Activated CD4-positive, alpha-beta T cell treated with anti-CD3 and anti-CD28 coated beads, Interleukin-2, amount 50 U/mL, for 1 hour (primary cell): ENCODE measurements around the gene SYPL1.

ENCODE experiments used
- DNase-seq: peaks from one replicate; pipeline ENCODE4 v3.0.0-alpha.2; 2020

SYPL1 gene

DNA sequence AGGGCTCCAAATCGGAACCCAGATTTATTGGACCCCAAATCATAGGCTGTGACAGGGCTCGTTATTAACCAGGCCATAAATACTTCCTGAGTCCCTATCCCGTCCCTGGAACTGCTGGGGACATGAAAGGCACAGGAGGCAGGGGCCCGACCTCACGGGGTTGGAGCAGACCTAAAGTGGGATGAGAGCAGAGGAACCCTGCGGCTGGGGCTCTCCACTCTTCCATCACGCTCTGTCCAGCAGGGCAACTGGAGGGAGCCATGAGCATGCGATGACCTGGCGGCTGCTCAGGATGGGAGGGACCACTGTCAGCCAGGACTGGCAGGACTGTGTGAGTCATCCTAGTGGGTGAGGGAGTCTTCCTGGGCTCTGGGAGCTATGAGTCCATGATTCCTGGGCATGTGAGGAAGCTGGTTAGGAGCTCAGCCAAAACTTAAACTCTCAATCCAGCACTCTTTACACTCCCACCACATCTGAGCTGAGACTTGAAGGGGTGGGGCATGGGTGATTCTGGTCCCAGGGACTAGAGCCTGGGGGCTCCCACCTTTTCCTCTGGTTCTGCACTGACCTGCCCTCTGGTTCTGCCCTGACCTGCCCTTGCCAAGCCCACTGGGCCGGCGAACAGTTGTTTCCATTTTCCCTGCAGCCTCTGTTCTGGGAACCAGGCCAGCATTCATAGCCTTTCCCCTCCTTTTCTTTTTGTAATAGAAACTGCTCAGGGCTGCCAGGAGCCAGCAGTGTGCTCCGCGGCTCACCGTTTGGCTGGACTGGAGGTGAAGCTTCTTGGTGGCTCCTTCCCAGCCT, 47.1 kb downstream of the SYPL1 start:
- no peak for DNase-seq

DNA sequence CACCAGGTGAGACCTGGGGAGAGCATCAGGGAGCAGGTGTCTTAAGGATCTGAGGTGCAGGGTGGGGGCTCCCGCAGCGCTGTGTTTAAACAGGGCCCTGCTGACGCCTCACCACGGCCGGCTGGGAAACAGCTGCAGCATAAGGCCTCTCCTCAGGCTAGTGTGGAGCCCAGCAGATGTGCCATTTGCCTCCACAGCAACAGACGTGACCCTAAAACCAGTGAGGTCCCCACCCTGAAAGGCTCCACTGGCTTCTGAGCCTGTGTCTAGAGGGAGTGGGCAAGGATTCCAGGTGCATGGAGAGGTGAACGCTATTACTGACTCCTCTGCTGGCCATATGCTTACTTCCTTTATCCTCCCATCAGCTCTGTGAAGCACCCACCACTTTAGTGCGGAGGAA, 47.8 kb downstream of the SYPL1 start:
- DNase-seq: no peak

DNA sequence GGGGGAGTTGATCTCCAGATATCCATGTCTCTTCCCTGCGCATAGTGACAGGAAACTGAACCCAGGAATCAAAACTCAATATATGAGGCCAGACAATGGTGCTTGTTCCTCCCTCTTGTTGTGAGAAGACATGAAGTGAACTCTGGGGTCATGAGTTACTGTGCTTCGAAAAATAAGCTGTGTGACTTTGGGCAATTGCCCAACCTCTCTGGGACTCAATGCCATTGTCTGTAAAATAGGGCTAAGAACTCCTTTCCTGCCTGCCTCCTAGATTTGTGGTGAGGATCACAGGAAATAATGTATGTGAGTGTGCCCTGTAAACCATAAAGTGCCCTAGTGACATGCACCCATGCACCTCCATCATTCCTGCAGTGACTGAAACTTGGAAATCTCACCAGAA, 48.4 kb downstream of the SYPL1 start:
- DNase-seq: no peak

DNA sequence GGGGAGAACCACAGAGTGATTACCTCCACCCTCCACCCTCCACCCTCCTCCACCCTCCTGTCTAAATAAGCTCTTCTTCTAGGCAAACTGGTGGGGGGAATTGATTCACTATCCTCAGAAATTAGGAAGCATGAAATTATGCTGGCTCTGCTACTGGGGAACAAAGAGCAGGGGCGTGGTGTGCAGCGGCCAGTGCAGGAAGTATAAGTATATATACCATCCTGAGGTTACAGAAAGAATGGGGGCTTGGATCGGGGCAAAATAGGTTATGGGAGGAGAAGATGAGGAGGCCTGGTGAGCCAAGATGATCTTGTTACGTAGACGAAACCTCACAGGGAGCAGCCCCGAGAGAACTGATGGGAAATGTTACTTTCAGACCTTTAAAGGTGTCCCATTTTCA, 49.1 kb downstream of the SYPL1 start:
- no peak for DNase-seq

DNA sequence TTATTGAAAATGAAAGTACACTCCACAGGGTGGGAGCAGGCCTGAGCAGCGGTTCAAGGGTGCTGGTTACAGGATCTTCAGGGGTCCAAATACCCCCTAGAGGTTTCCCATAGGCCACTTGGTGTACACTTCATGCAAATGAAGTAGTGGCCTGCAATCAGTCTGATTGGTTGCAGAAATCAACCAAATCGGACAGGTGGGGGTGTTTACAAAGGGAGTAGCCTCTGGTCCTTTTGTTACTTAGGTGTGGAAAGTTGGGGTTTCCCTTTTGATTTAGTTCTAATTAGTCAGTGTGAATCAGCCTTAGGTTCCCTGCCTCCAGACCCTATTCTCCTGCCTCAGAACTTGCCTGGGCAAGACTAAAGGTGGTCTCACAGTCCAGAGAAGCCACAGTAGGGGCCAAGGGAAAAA, 49.6 kb downstream of the SYPL1 start:
- no peak for DNase-seq

DNA sequence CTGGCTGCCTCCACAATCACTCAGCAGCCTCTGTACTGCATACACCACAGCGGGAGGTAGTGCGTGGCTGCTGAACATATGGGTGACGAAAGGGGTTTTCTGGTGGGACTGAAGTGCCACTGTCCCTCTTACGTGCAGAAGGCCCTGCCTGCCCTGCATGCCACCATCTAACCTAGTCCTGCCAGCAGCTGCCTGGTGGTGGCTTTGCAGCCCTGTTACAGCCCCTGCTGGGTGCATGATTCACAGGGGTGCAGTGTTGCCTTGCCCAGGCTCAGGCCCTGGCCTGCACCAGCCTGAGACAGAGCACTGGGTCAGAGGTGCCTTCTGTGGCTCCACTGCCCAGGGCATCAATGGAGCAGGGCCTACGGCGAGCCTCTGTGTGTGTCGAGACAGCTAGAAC, 50.1 kb downstream of the SYPL1 start:
- DNase-seq: no peak

DNA sequence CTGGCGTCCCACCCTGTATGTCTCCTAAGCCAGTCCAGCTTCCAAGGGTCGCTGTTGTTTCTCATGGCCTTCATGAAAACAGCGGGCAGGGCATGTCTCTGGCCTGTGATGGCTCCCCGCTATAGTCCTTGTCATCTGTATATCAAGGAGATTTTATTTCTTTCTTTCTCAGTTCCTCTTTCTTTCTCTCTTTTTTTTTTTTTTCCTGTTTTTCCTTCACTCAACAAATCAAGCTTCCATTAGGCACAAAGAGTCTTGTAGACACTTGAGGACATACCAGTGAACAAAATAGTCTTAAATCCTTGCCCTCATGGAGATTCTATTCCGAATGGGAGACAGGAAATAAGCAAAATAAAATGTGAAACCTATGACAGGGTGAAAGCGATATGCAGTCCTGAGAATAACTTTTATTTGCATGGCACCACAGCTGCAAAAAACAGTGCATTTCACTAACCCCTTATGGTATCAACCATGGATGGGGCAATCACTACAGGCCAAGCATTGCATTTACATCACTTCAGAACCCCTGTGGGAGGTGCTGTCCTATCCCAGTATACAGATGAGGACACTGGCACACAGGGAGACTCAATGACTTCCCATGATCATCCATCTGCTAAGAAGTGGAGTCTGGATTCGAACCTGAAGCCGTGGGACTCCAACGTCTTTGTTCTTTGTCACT, 50.7 kb downstream of the SYPL1 start:
- DNase-seq: no peak

DNA sequence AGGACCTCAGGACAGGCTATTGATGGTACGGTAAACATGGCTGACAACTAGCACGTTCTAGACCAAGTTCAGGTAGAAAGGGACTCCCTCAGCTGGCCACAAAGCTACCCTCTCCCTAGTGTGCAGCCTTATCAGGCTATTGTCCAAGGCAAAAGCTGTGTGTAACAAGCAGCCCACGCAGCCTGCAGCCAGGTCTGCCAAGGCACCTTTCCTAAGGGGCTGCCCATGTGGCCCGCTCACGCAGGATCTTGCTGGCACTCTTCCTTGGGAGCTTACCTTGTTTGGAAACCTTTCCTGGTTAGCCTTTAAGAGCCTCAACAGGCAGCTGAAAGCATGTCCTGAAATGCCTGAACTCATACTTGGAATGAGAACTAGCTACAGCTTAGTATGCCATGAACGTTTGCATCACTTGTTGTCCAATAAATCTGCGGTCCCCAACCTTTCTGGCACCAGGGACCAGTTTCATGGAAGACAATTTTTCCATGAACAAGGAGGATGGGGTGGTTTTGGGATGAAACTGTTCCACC, 51.7 kb downstream of the SYPL1 start:
- DNase-seq: no peak

DNA sequence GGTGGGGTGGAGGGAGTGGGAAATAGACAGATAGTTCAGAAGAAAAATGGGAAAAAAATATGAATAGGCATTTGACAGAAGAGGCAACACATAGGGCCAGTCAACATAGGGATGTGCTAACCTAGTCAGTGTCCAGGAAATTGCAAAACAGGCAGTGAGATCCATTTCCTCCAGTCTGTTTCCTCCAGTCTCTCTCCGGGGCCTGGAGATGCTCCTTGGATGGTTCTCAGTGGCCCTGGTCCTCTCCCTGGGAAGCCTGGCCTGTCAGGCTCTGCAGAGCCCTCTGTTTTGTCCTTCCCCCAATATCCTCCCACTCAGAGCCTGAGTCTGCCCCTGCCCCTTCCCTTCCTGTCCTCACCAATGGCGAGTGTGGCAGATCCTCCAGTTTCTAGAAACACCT, 52.6 kb downstream of the SYPL1 start:
- no peak for DNase-seq

DNA sequence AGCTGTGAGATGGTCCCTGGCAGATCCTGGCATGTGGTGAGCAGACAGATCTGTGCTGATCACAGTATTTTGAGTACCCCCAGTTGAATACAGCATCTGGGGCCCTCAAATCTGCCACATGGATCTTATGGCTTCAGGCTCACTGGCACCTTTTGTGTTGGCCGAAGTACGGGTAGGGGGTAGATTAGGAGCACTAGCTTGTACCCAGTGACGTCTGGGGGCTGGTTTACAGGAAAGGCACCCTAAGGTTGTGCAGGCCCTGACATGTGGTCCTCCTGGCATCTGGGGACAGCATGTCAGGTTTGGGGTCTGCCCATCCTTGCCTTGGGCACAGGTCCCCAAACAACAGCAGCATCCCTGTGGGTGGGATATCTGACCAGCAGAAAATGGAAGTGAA, 53.2 kb downstream of the SYPL1 start:
- DNase-seq: no peak

DNA sequence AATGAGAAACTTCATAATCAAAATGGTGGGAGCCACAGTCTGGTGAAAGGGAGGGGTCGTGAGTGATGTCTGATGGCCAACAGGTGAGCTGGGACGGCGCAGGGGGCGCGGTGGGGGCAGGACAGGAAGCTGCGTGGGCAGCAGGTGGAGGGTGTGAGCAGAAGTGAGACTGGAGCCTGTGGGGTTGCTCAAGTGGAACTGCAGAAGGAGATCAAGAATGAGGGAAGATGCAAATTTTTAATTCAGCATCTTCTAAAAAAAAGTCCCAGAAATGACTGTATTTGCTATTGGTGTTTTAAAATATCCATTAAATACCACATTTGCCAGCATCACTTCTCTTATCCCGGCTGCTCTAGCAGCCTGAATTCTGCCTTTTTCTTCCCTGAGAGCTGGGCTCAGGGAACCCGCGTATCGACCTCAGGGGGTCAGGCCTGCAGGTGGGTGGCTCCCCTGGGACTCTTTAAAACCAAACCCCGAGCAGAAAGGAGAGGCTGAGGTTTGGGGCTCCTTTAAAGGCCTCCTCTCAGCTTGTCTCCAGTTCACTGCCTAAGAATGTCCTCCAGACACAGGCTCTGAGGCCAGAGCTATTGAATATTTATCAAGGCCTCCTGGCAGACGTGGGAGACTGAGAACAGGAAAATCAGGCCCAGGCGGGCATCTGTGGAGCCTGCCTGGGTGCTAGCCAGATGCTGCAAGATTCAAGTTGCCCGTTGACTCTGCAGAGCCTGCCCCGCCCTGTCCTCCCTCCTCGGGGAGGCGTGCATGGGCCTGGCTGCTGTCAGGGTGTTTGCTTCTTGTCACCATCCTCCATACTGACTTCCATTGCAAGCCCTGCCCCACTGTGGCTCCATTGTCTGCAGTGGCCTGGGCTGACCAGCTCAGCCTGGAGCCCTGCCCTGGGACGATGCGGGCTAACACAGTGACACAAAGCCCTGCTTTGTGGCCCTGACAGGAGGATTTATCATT, 53.9 kb downstream of the SYPL1 start:
- no peak for DNase-seq

DNA sequence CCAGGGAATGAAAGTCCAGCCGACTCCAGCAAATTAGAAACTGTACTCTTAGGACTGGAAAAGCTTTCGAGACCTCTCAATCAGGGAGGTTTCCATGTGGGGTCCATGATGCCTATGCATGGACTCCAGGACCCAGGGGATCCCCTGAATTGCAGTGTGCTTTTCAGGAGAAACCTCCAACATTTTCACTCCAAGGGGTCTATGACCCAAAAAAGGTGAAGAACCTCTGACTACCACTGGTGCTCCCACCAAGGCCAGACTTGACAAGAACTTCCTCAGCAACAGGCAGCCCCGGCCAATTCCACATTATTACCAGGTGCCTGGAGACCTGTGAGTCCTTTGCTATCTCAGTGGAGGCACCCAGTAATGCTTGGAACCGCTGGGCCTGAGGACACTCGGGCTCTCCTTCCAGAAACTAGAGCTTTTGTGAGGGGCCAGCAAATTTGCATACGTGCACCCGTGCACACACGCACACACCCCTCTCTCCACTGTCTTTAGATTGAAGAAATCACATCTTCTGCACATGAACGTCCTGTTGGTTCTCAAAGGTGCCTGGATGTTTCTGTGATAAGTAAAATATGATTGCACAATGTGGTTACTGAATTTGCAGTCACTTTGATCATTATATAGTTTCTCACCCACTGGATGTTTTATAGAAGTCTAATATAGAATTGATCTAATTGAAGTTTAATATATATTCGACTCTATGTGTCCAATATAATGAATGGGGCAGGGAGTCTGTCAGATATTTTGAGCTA, 54.7 kb downstream of the SYPL1 start:
- DNase-seq: no peak

DNA sequence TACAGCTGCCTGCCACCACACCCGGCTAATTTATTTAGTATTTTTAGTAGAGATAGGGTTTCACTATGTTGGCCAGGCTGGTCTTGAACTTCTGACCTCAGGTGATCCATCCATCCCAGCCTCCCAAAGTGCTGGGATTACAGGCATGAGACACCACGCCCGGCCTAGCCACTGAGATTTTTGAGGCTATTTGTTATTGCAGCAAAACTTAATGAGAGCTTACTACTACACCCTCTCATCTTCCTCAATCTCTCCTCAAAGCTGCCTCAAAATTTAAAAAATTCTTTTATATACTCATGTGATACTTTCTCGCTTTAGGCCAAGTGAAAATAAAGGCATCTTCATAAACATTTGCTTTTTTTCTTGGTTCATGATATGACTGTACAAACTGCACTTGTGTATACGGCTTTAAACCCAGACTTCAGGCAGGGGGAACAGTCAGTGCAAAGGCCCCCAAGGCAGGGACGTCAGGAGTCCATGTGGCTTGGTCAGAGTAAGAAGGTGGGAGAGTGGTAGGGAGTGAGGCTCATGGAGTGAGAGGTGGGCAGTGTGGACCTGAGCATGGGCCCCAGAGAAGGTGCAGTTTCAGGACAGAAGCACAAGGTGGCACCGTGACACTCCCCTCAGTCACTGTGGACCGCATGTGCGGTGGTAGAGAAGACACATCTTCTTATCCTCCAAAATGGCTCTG, 55.5 kb downstream of the SYPL1 start:
- peak; percentile 67 for DNase-seq

DNA sequence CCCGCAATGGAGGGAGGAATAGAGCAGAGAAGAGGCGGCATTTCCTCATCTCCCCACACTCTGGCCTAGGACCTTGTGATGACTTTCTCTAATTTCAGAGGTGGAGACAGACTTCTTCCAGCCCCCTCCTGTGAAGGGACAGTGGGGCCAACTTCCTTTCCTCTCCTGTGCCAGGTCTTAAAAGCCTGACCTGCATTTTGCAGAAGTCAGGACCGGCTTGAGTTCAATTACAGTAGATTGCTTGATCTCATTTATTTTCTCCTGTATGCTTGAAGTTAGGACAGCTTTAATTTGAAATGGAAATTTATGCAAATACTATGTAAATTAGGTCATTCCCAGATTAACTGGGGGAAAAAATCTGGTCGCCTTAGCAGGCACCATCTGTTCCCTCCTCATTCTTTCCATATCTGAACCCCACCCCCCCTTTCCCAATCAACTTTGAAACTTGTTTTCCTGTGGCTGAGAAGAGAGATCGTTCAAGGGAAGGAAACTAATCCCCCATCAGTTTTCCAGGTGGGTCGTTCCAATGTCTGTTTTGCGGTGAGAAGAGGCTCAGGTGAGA, 57.1 kb downstream of the SYPL1 start:
- no peak for DNase-seq

DNA sequence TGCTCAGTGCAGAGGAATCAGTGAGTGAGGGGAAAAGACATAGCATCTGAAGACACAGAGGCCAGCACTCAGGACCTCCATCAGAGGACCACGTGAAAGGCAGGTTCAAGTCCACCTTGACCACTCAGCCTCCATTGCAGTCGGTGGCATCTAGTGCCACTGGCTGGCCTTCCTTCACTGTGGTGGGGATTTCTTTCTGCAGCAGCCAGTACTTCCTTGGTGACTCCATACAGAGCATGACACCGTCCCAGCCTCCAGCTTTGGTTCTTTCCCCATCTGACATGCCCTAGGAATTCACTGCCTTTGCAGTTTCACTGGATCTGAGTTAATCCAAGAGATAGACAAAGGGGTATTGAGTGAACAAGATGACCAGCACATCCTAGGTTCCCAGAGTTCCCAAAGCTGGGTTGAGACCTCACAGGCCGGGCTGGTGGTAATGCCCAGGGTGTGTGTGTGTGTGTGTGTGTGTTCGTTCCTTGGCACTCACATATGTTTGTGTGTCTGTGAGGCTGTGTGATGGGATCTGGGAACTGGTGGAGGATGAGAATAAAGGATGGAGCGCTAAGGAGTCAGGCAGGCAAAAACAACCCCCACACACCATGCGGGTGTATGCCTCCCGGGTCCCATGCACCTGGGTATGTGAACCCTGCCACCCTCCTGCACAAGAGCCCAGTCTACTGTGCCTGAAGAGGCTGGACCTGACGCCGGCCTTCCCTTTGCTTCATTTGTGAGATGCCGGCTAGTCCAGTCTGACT, 57.8 kb downstream of the SYPL1 start:
- DNase-seq: no peak

DNA sequence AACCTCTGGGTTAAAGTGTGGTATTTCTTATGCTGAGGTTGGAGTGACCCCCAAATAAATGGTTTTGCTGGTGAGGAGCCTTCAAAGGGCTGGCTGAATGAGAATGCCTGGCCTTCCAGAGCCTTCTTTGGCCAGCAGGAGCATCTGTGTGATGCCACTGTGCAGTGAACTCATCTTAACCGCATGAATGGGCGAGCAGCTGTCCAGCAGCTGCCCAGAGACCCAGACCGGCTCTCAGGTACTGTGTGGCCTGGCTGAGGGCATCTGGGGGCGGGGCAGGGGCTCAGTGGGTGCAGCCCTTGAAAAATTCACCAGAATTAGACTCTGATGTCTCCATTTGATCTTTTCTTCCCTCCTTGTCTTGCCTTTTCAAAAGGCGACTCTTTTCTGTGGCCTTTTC, 59.0 kb downstream of the SYPL1 start:
- no peak for DNase-seq

DNA sequence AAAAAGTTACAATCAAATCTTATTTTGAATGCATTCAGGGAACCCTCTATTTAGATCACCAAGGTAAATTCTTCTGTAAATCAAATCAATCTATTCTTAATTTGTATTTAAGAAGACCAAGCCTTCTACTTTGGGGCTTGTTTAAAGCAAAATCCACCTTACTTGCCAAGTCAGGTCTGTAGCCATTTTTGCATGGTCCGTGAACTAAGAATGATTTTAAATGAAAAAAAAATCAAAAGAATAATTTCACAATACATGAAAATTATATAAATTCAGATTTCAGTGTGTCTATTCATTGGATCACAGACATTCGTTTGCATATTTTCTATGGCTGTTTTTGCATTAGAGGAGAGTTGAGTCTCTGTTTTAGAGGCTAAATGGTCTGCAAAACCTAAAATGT, 59.4 kb downstream of the SYPL1 start:
- DNase-seq: no peak

DNA sequence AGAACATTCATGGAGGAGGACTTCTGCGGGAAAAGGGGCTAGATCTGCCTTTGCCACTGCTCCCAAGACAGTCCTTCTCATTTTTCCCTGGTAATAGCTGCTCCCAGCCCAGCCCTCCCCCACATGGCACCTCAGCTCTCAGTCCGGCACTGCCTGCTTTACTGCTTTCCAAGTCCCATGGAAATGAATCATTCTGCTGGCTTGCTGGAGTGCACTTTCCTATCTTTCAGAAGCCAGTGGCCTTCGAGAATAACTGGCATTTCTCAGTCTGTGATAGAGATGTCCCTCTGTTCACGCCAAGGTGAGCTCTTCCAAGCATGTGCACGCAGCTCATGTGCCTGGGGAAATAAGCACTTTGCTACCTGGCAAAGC, 61.4 kb downstream of the SYPL1 start:
- DNase-seq: no peak

DNA sequence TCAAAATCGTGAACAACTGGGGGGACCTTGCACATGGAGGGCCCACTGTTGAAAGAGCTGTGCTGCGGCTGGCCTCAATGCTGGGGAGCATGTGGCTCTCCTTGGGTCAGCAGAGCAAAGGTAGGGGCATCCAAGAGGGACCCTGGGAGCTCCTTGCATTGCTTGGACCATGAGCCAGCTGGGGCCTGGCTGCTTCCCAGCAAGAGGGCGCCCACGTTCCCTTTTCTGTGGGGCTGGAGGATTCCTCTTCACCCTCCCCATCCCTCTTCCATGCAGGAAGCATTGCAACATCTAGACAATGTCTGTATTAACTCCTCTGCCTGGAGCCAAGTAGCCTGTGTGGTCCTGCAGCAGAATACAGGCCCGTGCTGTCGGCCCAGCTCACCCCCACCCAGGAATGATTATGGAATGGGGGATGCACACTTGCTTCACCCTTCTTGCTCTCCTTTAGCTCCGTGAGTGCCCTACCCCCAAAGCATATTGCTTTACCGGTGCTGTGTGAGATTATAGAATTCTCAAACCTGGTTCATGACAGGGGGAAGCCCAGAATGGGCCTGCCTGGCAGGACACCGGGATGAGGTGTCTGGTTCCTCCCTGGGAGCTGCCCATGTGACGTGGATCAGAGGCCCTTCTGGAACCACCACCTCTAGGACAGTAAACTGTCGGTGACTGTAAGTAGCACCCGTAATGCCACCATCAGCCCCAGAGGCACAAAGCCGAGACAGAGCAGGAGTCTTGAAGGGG, 61.9 kb downstream of the SYPL1 start:
- no peak for DNase-seq

DNA sequence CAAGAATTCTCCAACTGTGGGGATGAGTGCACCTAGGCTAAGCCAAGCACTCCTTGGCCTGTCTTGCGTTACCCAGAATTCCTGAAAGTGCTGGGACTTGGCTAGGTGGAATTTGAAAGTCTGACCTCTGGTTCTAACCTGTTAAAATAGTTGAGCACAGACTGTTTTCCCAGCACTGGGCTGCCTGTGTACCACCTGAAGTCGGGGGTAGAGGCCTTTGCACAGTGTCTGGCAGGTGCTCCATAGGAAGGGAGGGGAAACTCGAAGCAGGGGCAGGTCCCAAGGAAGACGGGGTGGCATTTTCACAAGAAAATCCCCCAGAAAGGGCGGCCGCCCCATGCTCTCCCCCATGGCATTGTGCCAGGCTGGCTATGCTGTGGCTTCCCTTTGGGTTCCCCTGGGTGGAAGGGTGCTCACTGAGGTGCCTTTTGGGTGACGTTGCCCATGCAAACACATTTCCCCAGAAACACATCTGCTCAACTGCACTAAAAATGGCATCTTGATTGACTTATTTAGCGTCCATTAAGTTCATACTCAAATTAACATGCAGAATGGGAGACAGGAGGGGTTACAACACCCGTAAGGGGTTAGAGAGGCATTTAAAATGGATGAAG, 62.9 kb downstream of the SYPL1 start:
- DNase-seq: no peak
